SK-N-SH (cell line): ENCODE data around the gene FAM217A. TPM values are rescaled to one million over a fixed set of nuclear protein-coding genes. Genes with fewer than 3 reads are reported as not detected.

Experiments
- CTCF ChIA-PET: fragments of 300-600, 350-600 bp; formaldehyde crosslinking; extraction: SDS; loops from one replicate; lab custom pipeline; 2021; lab: Yijun Ruan, JAX
- POLR2A ChIA-PET: fragments of 350-600 bp; sonication (Branson Sonifier 250); formaldehyde crosslinking; extraction: SDS; loops from one replicate; lab custom pipeline; 2020; ENCODE audit warnings: antibody characterized with exemption, inconsistent platforms; lab: Yijun Ruan, JAX
- DNase-seq: peaks from one replicate; pipeline ENCODE4 v3.0.0; 2012
- H2AFZ ChIP-seq: fragments of 200-600 bp; sonication (generic); 2 replicates; pipeline ENCODE4 v1.8.1; 2016; ENCODE audit warnings: antibody characterized with exemption, mild to moderate bottlenecking, low read depth
- H3F3A ChIP-seq: fragments of 200-600 bp; sonication (generic); replicated peaks from 2 replicates; pipeline ENCODE3; 2016; ENCODE audit warnings: antibody characterized with exemption, mild to moderate bottlenecking; ENCODE audit not compliant: insufficient read depth
- H3K27ac ChIP-seq, 2 experiments: fragments of 200-500 bp in 1 of 2; fragments of 200-600 bp in 1 of 2; sonication (Bioruptor generic) in 1 of 2; sonication (generic), shearing (Covaris generic) in 1 of 2; 2 replicates each; pipeline versions ENCODE4 v1.5.1 to v1.6.1; 2014 to 2016; ENCODE audit warnings: low read depth in 2 of 2, inconsistent platforms in 1 of 2, low read length in 1 of 2, mild to moderate bottlenecking in 1 of 2, mixed read lengths in 1 of 2
- H3K27me3 ChIP-seq: fragments of 200-600 bp; sonication (generic), shearing (Covaris generic); 2 replicates; pipeline ENCODE4 v1.6.1; 2016; ENCODE audit warnings: mixed run types; ENCODE audit not compliant: insufficient read depth
- H3K36me3 ChIP-seq, 2 experiments: fragments of 200-500 bp in 1 of 2; fragments of 200-600 bp in 1 of 2; sonication (Bioruptor generic) in 1 of 2; sonication (generic) in 1 of 2; replicated peaks in 1 of 2; 2 replicates each; pipeline versions ENCODE3 to v1.5.1; 2014 to 2016; ENCODE audit warnings: low read length in 1 of 2, mild to moderate bottlenecking in 1 of 2; ENCODE audit not compliant: insufficient read depth in 2 of 2, control insufficient read depth in 1 of 2
- H3K4me1 ChIP-seq, 2 experiments: fragments of 200-500 bp in 1 of 2; fragments of 200-600 bp in 1 of 2; sonication (Bioruptor generic) in 1 of 2; sonication (generic), shearing (Covaris generic) in 1 of 2; 2 replicates each; pipeline versions ENCODE4 v1.5.1 to v1.6.1; 2014 to 2016; ENCODE audit warnings: low read depth in 1 of 2, low read length in 1 of 2, mixed run types in 1 of 2; ENCODE audit not compliant: insufficient read depth in 2 of 2, control insufficient read depth in 1 of 2
- H3K4me2 ChIP-seq: fragments of 200-600 bp; sonication (generic), shearing (Covaris generic); 2 replicates; pipeline ENCODE4 v1.6.1; 2017; ENCODE audit warnings: mixed run types
- H3K4me3 ChIP-seq, 2 experiments: fragments of 200-500 bp in 1 of 2; fragments of 200-600 bp in 1 of 2; sonication (Bioruptor generic) in 1 of 2; sonication (generic), shearing (Covaris generic) in 1 of 2; 2 replicates each; pipeline versions ENCODE4 v1.5.1 to v1.8.1; 2014 to 2016; ENCODE audit warnings: low read depth in 2 of 2, inconsistent platforms in 1 of 2, low read length in 1 of 2, mild to moderate bottlenecking in 1 of 2, mixed read lengths in 1 of 2, moderate library complexity in 1 of 2
- H3K79me2 ChIP-seq: fragments of 200-600 bp; sonication (generic); 2 replicates; pipeline ENCODE4 v1.8.1; 2017; ENCODE audit warnings: mild to moderate bottlenecking; ENCODE audit not compliant: insufficient read depth
- H3K9ac ChIP-seq: fragments of 200-600 bp; sonication (generic); 2 replicates; pipeline ENCODE4 v1.6.1; 2017; ENCODE audit warnings: mixed run types
- H3K9me2 ChIP-seq: fragments of 200-600 bp; sonication (generic); 2 replicates; pipeline ENCODE4 v1.6.1; 2017; ENCODE audit warnings: mixed run types
- H3K9me3 ChIP-seq: fragments of 200-600 bp; sonication (generic); 2 replicates; pipeline ENCODE4 v1.6.1; 2017; ENCODE audit warnings: mixed run types, mild to moderate bottlenecking, moderate library complexity
- H4K20me1 ChIP-seq: fragments of 200-600 bp; sonication (generic); 2 replicates; pipeline ENCODE4 v1.6.1; 2017; ENCODE audit warnings: mild to moderate bottlenecking, mixed run types; ENCODE audit not compliant: insufficient read depth
- CHD2 ChIP-seq: fragments of 150-350 bp; IDR thresholded peaks from 2 replicates; pipeline ENCODE4 v1.6.1; 2018; ENCODE audit warnings: low read length; ENCODE audit not compliant: partially characterized antibody
- EP300 ChIP-seq, 2 experiments: IDR thresholded peaks; 2 replicates each; pipeline versions ENCODE4 v1.4.0 to v1.6.1; 2012; ENCODE audit warnings: borderline replicate concordance in 1 of 2, low read depth in 1 of 2, low read length in 1 of 2
- FOXJ3 ChIP-seq: sonication (generic); formaldehyde crosslinking; IDR thresholded peaks from 2 replicates; pipeline ENCODE4 v1.5.1; 2020; ENCODE audit warnings: mild to moderate bottlenecking, missing genetic modification reagents
- FOXM1 ChIP-seq: IDR thresholded peaks from 2 replicates; pipeline ENCODE4 v1.4.0; 2012; ENCODE audit warnings: low read depth, mild to moderate bottlenecking
- GABPA ChIP-seq: IDR thresholded peaks from 2 replicates; pipeline ENCODE4 v1.4.0; 2012; ENCODE audit warnings: low read depth, mild to moderate bottlenecking
- GATA2 ChIP-seq: sonication (generic); formaldehyde crosslinking; IDR thresholded peaks from 2 replicates; pipeline ENCODE4 v1.5.0; 2020; ENCODE audit warnings: mild to moderate bottlenecking, missing genetic modification reagents
- JUND ChIP-seq: IDR thresholded peaks from 2 replicates; pipeline ENCODE4 v1.4.0; 2012
- MXI1 ChIP-seq: IDR thresholded peaks from 2 replicates; pipeline ENCODE4 v1.6.1; 2012; ENCODE audit warnings: mild to moderate bottlenecking, low read depth, low read length, improper control_type of control experiment
- NRF1 ChIP-seq: IDR thresholded peaks from 2 replicates; pipeline ENCODE4 v1.6.1; 2012; ENCODE audit warnings: low read depth, mild to moderate bottlenecking, low read length
- POLR2AphosphoS5 ChIP-seq: IDR thresholded peaks from 2 replicates; pipeline ENCODE4 v1.6.1; 2012; ENCODE audit warnings: low read depth, low read length
- RAD21 ChIP-seq: IDR thresholded peaks from 2 replicates; pipeline ENCODE4 v1.6.1; 2012; ENCODE audit warnings: mild to moderate bottlenecking, low read length
- RXRA ChIP-seq: IDR thresholded peaks from 2 replicates; pipeline ENCODE4 v1.4.0; 2012; ENCODE audit warnings: low read depth, mild to moderate bottlenecking, borderline replicate concordance
- SMC3 ChIP-seq: IDR thresholded peaks from 2 replicates; pipeline ENCODE4 v1.6.1; 2012; ENCODE audit warnings: low read depth, low read length, improper control_type of control experiment
- TAF1 ChIP-seq: IDR thresholded peaks from 2 replicates; pipeline ENCODE4 v1.6.1; 2012; ENCODE audit warnings: low read depth, mild to moderate bottlenecking, low read length, moderate library complexity, borderline replicate concordance
- WGBS: methylation state at CpG from one replicate; pipeline ENCODE4 v1.1.6; 2017; ENCODE audit warnings: low lambda C conversion rate; 5-methylcytosine and 5-hydroxymethylcytosine counted together
- polyA plus RNA-seq, 3 experiments: library from polyadenylated mRNA; depleted of rRNA; stranded (reverse); fragments of >200 nt; gene quantifications; 2 replicates each; pipeline ENCODE4 v1.2.3, GENCODE V29; 2012
- TF ChIP-seq, protein P1 (sequence below): fragments of 150-350 bp; IDR thresholded peaks from 2 replicates; pipeline ENCODE4 v1.6.1; 2016; ENCODE audit warnings: mild to moderate bottlenecking, low read depth, low read length
- TF ChIP-seq, protein P2 (sequence below): IDR thresholded peaks from 2 replicates; pipeline ENCODE4 v1.4.0; 2012; ENCODE audit warnings: low read depth, borderline replicate concordance
- TF ChIP-seq, protein P3 (sequence below): IDR thresholded peaks from 2 replicates; pipeline ENCODE4; 2012
- TF ChIP-seq, protein P4 (sequence below): IDR thresholded peaks from 2 replicates; pipeline ENCODE4 v1.4.0; 2012; ENCODE audit warnings: low read depth, borderline replicate concordance

The FAM217A gene
- polyA plus RNA-seq, 1 of the 3 experiments (the other 2 are of a cell fraction): not detected

DNA sequence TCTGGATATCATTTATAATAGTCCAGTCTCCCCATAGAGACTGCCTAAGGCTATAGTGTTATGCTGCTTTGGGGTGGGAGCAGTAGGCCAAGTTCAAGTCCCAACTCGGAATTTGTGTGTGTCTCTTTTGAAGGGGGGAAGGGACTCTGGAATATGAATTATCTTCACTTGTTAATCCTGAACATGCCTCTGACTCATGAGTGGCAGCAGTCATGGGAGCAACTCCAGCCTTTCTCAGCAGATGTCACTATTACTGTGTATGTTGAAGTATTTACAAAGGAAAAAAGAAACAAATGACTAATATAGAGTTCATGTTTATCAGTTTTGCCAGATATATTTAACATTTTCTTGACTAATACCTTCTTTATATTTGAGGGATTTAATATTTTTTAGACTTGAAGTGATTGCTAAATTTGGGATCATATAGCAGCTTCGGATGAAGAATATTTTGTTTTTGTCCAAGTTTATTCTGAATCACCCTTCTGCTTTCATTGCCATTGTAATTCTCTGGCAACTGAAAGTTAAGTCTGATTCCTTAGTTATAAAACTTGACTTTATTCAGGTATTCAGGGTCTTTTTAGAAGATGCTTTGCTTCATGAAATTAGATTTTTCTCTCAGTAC lies 23.4 kb downstream of the FAM217A start (continued):
- TF ChIP-seq, protein P1, sequence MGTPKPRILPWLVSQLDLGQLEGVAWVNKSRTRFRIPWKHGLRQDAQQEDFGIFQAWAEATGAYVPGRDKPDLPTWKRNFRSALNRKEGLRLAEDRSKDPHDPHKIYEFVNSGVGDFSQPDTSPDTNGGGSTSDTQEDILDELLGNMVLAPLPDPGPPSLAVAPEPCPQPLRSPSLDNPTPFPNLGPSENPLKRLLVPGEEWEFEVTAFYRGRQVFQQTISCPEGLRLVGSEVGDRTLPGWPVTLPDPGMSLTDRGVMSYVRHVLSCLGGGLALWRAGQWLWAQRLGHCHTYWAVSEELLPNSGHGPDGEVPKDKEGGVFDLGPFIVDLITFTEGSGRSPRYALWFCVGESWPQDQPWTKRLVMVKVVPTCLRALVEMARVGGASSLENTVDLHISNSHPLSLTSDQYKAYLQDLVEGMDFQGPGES: no peak
- no peak for TF ChIP-seq NRF1
- TF ChIP-seq, protein P2, sequence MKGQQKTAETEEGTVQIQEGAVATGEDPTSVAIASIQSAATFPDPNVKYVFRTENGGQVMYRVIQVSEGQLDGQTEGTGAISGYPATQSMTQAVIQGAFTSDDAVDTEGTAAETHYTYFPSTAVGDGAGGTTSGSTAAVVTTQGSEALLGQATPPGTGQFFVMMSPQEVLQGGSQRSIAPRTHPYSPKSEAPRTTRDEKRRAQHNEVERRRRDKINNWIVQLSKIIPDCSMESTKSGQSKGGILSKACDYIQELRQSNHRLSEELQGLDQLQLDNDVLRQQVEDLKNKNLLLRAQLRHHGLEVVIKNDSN: no peak
- no peak for TF ChIP-seq POLR2AphosphoS5
- no peak for TF ChIP-seq MXI1
- TF ChIP-seq, protein P3, sequence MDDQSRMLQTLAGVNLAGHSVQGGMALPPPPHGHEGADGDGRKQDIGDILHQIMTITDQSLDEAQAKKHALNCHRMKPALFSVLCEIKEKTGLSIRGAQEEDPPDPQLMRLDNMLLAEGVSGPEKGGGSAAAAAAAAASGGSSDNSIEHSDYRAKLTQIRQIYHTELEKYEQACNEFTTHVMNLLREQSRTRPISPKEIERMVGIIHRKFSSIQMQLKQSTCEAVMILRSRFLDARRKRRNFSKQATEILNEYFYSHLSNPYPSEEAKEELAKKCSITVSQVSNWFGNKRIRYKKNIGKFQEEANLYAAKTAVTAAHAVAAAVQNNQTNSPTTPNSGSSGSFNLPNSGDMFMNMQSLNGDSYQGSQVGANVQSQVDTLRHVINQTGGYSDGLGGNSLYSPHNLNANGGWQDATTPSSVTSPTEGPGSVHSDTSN: peak; percentile 83
- no peak for TF ChIP-seq FOXJ3 (CRISPR knock-in tag)

DNA sequence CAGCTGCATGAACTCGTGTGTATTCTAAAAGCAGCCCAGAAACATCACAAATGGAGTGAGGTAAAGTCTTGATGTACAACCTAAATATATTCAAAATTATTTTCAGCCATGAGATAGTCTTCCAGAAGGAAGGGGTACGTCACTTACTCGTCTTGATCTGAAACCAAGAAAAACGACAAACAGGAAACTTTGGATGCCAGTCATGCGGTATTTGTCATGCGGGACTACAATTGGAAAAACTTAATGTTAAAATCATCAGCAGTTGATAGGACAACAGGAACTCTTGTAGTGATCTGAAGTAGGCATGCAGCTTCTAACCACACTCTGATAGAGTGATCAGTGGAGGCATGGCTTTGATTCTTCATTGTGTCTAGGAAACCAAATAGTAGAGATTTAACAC lies 29.7 kb downstream of the FAM217A start:
- no peak for DNase-seq
- TF ChIP-seq, protein P1: no peak
- TF ChIP-seq, protein P2: no peak
- TF ChIP-seq FOXM1: no peak
- TF ChIP-seq CHD2: no peak
- no peak for TF ChIP-seq RXRA
- TF ChIP-seq MXI1: no peak
- TF ChIP-seq GABPA: no peak
- no peak for TF ChIP-seq SMC3
- TF ChIP-seq, protein P4, sequence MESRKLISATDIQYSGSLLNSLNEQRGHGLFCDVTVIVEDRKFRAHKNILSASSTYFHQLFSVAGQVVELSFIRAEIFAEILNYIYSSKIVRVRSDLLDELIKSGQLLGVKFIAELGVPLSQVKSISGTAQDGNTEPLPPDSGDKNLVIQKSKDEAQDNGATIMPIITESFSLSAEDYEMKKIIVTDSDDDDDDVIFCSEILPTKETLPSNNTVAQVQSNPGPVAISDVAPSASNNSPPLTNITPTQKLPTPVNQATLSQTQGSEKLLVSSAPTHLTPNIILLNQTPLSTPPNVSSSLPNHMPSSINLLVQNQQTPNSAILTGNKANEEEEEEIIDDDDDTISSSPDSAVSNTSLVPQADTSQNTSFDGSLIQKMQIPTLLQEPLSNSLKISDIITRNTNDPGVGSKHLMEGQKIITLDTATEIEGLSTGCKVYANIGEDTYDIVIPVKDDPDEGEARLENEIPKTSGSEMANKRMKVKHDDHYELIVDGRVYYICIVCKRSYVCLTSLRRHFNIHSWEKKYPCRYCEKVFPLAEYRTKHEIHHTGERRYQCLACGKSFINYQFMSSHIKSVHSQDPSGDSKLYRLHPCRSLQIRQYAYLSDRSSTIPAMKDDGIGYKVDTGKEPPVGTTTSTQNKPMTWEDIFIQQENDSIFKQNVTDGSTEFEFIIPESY: no peak
- TF ChIP-seq RAD21: no peak
- TF ChIP-seq EP300 (IDR thresholded peaks at IDR 0.05; ENCODE audit: borderline replicate concordance in 1 of 2, low read depth in 1 of 2, low read length in 1 of 2): no peak
- TF ChIP-seq GATA2: no peak
- TF ChIP-seq JUND: no peak
- no peak for TF ChIP-seq TAF1
- TF ChIP-seq POLR2AphosphoS5: no peak
- TF ChIP-seq, protein P3: no peak
- H3K4me3 ChIP-seq: no peak overlapping the region
- CTCF ChIA-PET: no interaction called here
- H2AFZ ChIP-seq: no peak overlapping the region
- 0 out of 2 replicates have a peak, but pooled peaks cover 3% of the 10 kb centered on the region for H4K20me1 ChIP-seq
- peaks cover 72 to 78% of the 10 kb centered on the region in 2 experiments for H3K36me3 ChIP-seq
- no peaks in the 10 kb centered on the region for H3K9me2 ChIP-seq
- no peak overlapping the region for H3K27ac ChIP-seq
- H3K79me2 ChIP-seq: peaks cover 39% of the 10 kb centered on the region
- WGBS: 88% methylated on average over 6 of the region's 6 CpGs
- no peaks in the 10 kb centered on the region for H3K27me3 ChIP-seq
- no peak overlapping the region for H3K4me2 ChIP-seq
- no peaks in the 10 kb centered on the region for H3K4me1 ChIP-seq
- H3K9me3 ChIP-seq: no peaks in the 10 kb centered on the region
- no peak overlapping the region for H3K9ac ChIP-seq
- POLR2A ChIA-PET: no interaction called here
- H3F3A ChIP-seq: peaks cover 20% of the 10 kb centered on the region
